Endothelial cell of umbilical vein (primary cell): ENCODE results near the gene BCR. TPM values are rescaled to one million over a fixed set of nuclear protein-coding genes. Genes with fewer than 3 reads are reported as not detected.
A peak's percentile ranks its signal among the peaks of the same experiment; 100 is the strongest.

ENCODE experiments used
- BruUV-seq: library from RNA; stranded (reverse); fragments of 400-500 nt; replicated peaks from 2 replicates; lab custom pipeline; 2021; lab: Mats Ljungman, UMichigan
- CTCF ChIA-PET: fragments of 300-600, 350-600 bp; sonication (Branson Sonifier 250); formaldehyde crosslinking; loops from one replicate; lab custom pipeline; 2021; ENCODE audit warnings: antibody characterized with exemption, inconsistent platforms; lab: Charles Lee
- POLR2A ChIA-PET: fragments of 300-600, 350-600 bp; sonication (Branson Sonifier 250); formaldehyde crosslinking; loops from one replicate; lab custom pipeline; 2021; ENCODE audit warnings: antibody characterized with exemption, inconsistent platforms; lab: Charles Lee
- DNase-seq: peaks from one replicate; pipeline ENCODE4 v3.0.0-alpha.2; 2011; ENCODE audit warnings: low read depth, low spot score
- FAIRE-seq: peaks from 2 replicates; lab custom pipeline; 2011; peaks lifted over from hg19 to GRCh38; lab: Jason Lieb, UNC
- H2AFZ ChIP-seq: 2 replicates; pipeline ENCODE4 v1.6.0; 2012; ENCODE audit warnings: low read depth, low read length, control low read depth, inconsistent platforms
- H3K27ac ChIP-seq: 2 replicates; pipeline ENCODE4 v1.5.1; 2011; ENCODE audit warnings: low read depth, mild to moderate bottlenecking, control low read depth, low read length, moderate library complexity; ENCODE audit not compliant: insufficient read depth
- H3K27me3 ChIP-seq, 2 experiments: 2 replicates each; pipeline versions ENCODE4 v1.6.0 to v1.6.1; 2011; ENCODE audit warnings: low read length in 2 of 2, mixed read lengths in 1 of 2; ENCODE audit not compliant: control insufficient read depth in 2 of 2, insufficient read depth in 2 of 2
- H3K36me3 ChIP-seq, 2 experiments: 2 replicates in 1 of 2; 3 replicates in 1 of 2; pipeline ENCODE4 v1.5.1; 2011; ENCODE audit warnings: low read length in 2 of 2, mild to moderate bottlenecking in 1 of 2, moderate library complexity in 1 of 2; ENCODE audit not compliant: control insufficient read depth in 2 of 2, insufficient read depth in 2 of 2; ENCODE audit errors: extremely low read depth in 1 of 2
- H3K4me1 ChIP-seq: 3 replicates; pipeline ENCODE4 v1.5.1; 2011; ENCODE audit warnings: mild to moderate bottlenecking, low read length; ENCODE audit not compliant: control insufficient read depth, insufficient read depth; ENCODE audit errors: extremely low read depth
- H3K4me2 ChIP-seq: 2 replicates; pipeline ENCODE4 v1.6.1; 2011; ENCODE audit warnings: low read length, control low read depth, mixed read lengths; ENCODE audit not compliant: insufficient read depth
- H3K4me3 ChIP-seq, 3 experiments: fragments of 200-600 bp in 1 of 3; sonication (generic), shearing (Covaris generic) in 1 of 3; replicated peaks in 1 of 3; 2 replicates each; pipeline ENCODE4 v1.5.1; 2011 to 2016; ENCODE audit warnings: control low read depth in 3 of 3, low read length in 3 of 3, mild to moderate bottlenecking in 2 of 3, inconsistent platforms in 1 of 3, low read depth in 1 of 3, moderate library complexity in 1 of 3; ENCODE audit not compliant: insufficient read depth in 1 of 3
- H3K79me2 ChIP-seq: 2 replicates; pipeline ENCODE4 v1.6.0; 2012; ENCODE audit warnings: low read length, inconsistent platforms; ENCODE audit not compliant: control insufficient read depth, insufficient read depth
- H3K9ac ChIP-seq: replicated peaks from 2 replicates; pipeline ENCODE3; 2011; ENCODE audit warnings: low read length, control low read depth; ENCODE audit not compliant: insufficient read depth; ENCODE audit errors: extremely low read depth
- H3K9me1 ChIP-seq: replicated peaks from 3 replicates; pipeline ENCODE4 v1.6.0; 2011; ENCODE audit warnings: mild to moderate bottlenecking, low read length; ENCODE audit not compliant: control insufficient read depth, insufficient read depth; ENCODE audit errors: extremely low read depth
- H3K9me3 ChIP-seq: replicated peaks from 2 replicates; pipeline ENCODE4 v1.5.1; 2012; ENCODE audit warnings: low read length, inconsistent platforms; ENCODE audit not compliant: control insufficient read depth, insufficient read depth
- H4K20me1 ChIP-seq: replicated peaks from 2 replicates; pipeline ENCODE3; 2011; ENCODE audit warnings: mild to moderate bottlenecking, low read length; ENCODE audit not compliant: control insufficient read depth, insufficient read depth; ENCODE audit errors: extremely low read depth
- CTCF ChIP-seq, 2 donors: IDR thresholded peaks; 1 replicate in 1 of 2; 2 replicates in 1 of 2; pipeline ENCODE4 v1.5.1; 2011; ENCODE audit warnings: low read length in 2 of 2, mild to moderate bottlenecking in 2 of 2, moderate library complexity in 2 of 2, control low read depth in 1 of 2, inconsistent platforms in 1 of 2, low read depth in 1 of 2; ENCODE audit not compliant: insufficient read depth in 1 of 2; ENCODE audit errors: extremely low read depth in 1 of 2
- EZH2 ChIP-seq: IDR thresholded peaks from 2 replicates; pipeline ENCODE4 v1.6.1; 2012; ENCODE audit warnings: borderline replicate concordance, low read depth, mild to moderate bottlenecking, moderate library complexity, low read length, inconsistent platforms; ENCODE audit not compliant: severe bottlenecking
- FOS ChIP-seq: IDR thresholded peaks from 2 replicates; pipeline ENCODE4 v1.6.1; 2011; ENCODE audit warnings: mild to moderate bottlenecking, low read length, moderate library complexity, borderline replicate concordance; ENCODE audit not compliant: insufficient read depth
- GATA2 ChIP-seq: IDR thresholded peaks from 2 replicates; pipeline ENCODE4 v1.7.0; 2011; ENCODE audit warnings: low read depth, mild to moderate bottlenecking, moderate library complexity, mixed read lengths, low read length; ENCODE audit not compliant: insufficient read length, insufficient read depth
- MYC ChIP-seq: IDR thresholded peaks from one replicate; pipeline ENCODE4 v1.6.1; 2011; ENCODE audit warnings: mild to moderate bottlenecking, low read depth, low read length
- POLR2A ChIP-seq: IDR thresholded peaks from 2 replicates; pipeline ENCODE4 v1.6.1; 2012; ENCODE audit warnings: low read depth, mild to moderate bottlenecking, control low read depth, low read length
- POLR2AphosphoS5 ChIP-seq: IDR thresholded peaks from 2 replicates; pipeline ENCODE4 v1.6.1; 2012; ENCODE audit warnings: low read depth, mild to moderate bottlenecking, control low read depth, low read length, moderate library complexity; ENCODE audit not compliant: insufficient read depth
- dilution Hi-C: fragments of 300-500 bp; cut with MboI; formaldehyde crosslinking; loops from one replicate; pipeline ENCODE4 v1.15.0; 2019; ENCODE audit warnings: low sequenced_read_pairs; ENCODE audit not compliant: extremely low pct_ligation_motif_present
- intact Hi-C: fragments of 100-400 bp; cut with micrococcal nuclease; formaldehyde crosslinking; loops from one replicate; pipeline ENCODE4 v1.10.0; 2022
- polyA plus RNA-seq, 4 experiments: library from polyadenylated mRNA; depleted of rRNA in 3 of 4; stranded (reverse) in 3 of 4; unstranded in 1 of 4; fragments of >200 nt; gene quantifications; 2 replicates each; pipeline versions ENCODE4 v1.2.1 to v1.2.3, GENCODE V29; 2011 to 2012; ENCODE audit warnings: missing spikeins in 1 of 4
- total RNA-seq: library from RNA; stranded (reverse); gene quantifications from 2 replicates; pipeline ENCODE4 v1.2.3, GENCODE V29; 2021
- TF ChIP-seq, protein P1 (sequence below): IDR thresholded peaks from 2 replicates; pipeline ENCODE4 v1.6.1; 2011; ENCODE audit not compliant: insufficient read depth, insufficient read length

BCR gene
- total and polyA plus RNA-seq, 2 donors (not counting 3 experiments of a cell fraction or from before 2014, with no cell fraction given), result 129 to 141 TPM

GRCh38 chr22:23278883-23279675 is 98.8 kb downstream of the BCR start:
- POLR2A ChIA-PET, result no interaction called here

More at GRCh38 chr22:23278883-23279675, 98.8 kb downstream of the BCR start:
- dilution Hi-C loops (no loop called here), intact Hi-C loops (no loop called here)
- Histone ChIP-seq H3K36me3 (peaks cover 14 to 72% of the 10 kb centered on the region in 2 experiments), H3K27ac (no peak overlapping the region), H3K4me1 (peaks cover 30% of the 10 kb centered on the region), H3K9me3 (no peaks in the 10 kb centered on the region), H3K4me3 (no peak overlapping the region), H3K79me2 (peaks cover 11% of the 10 kb centered on the region), H3K9ac (no peak overlapping the region), H2AFZ (no peak overlapping the region), H3K27me3 (no peaks in the 10 kb centered on the region), H4K20me1 (no peaks in the 10 kb centered on the region), H3K4me2 (no peak overlapping the region), H3K9me1 (no peaks in the 10 kb centered on the region)
- CTCF ChIA-PET, result interaction anchor here (0.6 to 8.9 kb wide), 6 partner anchors 11 to 319 kb away, joined by 3 to 451 read pairs (median 3); partner anchors contain the start of gene BCR
- DNase-seq (peak; percentile 20), FAIRE-seq (no peak)
- TF ChIP-seq GATA2 (no peak), POLR2A (no peak), FOS (no peak), MYC (no peak), POLR2AphosphoS5 (no peak), CTCF (IDR thresholded peaks at IDR 0.05; ENCODE audit: extremely low read depth in 1 of 2, insufficient read depth in 1 of 2, low read depth in 1 of 2, low read length in 2 of 2) (no peak), EZH2 (no peak)
- TF ChIP-seq, protein P1, sequence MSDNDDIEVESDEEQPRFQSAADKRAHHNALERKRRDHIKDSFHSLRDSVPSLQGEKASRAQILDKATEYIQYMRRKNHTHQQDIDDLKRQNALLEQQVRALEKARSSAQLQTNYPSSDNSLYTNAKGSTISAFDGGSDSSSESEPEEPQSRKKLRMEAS, result no peak
- BruUV-seq, result no TSS peak
